K562 treated with DMSO at 1 percent for 12 hours (cell line): Measurements from ENCODE around the gene THSD7A. TPM values are rescaled to one million over a fixed set of nuclear protein-coding genes. Genes with fewer than 3 reads are reported as not detected.

Experiments
- total RNA-seq: library from RNA; unstranded; fragments of 300-600 nt; gene quantifications from 2 replicates; pipeline ENCODE4 v1.2.3, GENCODE V29; 2022; ENCODE audit not compliant: insufficient read depth

Gene THSD7A
- not detected in 2 replicates for total RNA-seq

DNA sequence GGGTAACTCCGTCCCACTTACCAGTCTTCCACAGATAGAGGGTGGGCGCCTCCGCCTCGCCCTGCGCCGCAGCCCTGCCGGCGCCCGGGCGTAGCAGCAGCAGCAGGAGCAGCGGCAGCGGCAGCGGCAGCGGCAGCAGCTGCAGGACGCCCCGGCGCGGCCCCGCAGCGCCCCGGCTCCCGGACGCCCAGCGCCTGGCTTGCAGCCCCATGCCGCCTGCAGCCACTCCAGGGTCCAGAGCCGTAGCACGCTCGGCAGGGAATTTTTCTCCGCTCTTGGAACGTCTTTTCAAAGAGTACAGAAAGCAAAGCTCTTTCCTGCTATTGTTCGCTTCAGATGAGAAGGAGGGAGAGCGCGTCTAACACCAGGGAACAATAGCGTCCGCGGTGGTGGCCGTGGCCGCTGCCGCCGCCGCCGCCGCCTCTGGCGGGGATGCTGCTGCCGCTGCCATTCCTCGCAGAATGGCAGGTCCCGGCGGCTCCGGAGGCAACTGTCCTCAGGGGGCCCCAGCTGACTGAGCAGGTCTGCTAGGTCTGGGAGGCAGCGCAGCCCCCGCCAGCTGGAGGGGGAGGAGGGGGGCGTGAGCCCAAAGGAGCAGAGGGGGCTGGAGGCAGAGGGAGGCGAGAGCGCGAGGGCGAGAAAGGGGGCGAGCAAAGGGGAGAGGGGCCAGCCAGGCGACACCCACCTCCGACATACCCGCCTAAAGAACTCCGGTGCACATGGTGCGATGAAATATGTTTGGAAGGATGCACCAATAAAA is at the start of gene THSD7A:
Gene THSD7A, minus strand, starts transcription at position 463 of the 760 bp plus-strand sequence. Its CDS starts 252 bp downstream, at position 211.

